Measurements from ENCODE around the gene PTN.
"Not testable (repeated sequence)": the region's sequence is repeated elsewhere in the genome, so short reads cannot be mapped to it uniquely, and the experiment has no call there.

- TF ChIP-seq CTCF, POLR2A (IDR thresholded peaks at IDR 0.05): not testable (repeated sequence)
Measured at GRCh38 chr7:137265480-137265879, 78.1 kb downstream of the PTN start.

Measured in adrenal gland (tissue), 5 donors.